Dermis blood vessel endothelial cell (primary cell): Measurements from ENCODE around the gene ADAMTS2. TPM values are rescaled to one million over a fixed set of nuclear protein-coding genes. Genes with fewer than 3 reads are reported as not detected.
"Not testable (repeated sequence)": the region's sequence is repeated elsewhere in the genome, so short reads cannot be mapped to it uniquely, and the experiment has no call there.

Experiments
- DNase-seq: peaks from one replicate; pipeline ENCODE4 v3.0.0; 2010
- total RNA-seq: library from RNA; depleted of rRNA; stranded (reverse); fragments of >200 nt; gene quantifications from 2 replicates; pipeline ENCODE4 v1.2.3, GENCODE V29; 2014

Gene ADAMTS2
- total RNA-seq, 1 donor from 2014 or later, result 2.4 TPM

DNA sequence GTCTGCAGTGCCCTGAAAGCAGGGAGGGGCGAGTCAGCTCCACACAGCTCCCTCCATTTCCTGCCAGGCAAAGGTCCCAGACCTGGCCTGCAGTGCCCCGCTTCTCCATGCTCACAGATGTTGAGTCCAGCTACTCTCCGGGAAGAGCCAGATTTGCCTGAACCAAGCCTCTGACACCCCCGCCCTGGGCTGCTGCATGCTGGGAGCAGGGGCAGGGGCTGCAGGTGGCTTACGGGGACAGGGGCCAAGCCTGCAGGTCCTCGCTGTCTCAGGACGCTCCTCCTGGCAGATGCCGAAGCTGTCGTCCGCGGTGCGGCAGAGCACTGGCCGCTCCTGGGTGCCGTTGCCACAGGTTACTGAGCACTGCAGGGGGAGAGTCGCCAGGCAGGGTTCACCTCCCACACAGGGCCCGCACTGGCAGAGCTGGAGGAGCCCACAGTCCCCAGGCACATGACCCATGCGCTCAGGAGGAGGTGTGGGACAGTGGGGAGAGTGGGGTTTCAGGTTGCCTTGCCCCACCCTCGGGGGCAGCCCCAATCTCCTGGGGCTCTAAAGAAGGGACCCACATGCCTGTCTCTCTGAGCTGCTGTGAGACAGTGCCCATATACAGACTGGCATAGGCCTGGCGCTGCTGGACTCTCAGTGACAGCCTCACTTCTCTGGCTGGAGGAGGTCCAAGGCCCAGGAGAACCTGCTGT is 222.7 kb downstream of the ADAMTS2 start:
- DNase-seq, result no peak

DNA sequence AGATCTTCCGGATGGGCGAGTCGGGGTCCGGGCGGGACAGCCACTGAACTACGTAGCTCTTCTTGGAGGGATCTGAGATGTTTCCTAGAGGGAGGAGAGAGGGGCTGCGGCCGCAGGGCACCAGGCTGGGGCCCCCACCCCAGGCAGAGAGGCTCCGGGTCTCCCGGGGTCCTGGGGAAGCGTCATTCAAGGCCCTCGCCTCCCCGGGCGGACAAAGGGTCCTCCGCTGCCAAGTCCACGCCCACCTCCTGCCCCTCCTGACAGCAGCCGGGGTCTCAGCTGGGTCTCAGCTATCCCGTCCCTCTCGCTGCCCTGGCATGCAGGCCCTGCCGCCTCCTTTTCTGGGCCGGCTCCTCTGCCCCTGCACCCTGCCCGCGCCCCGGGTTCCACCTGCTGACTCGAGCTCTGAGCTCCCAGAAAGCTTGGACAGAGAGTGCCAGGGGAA is 223.6 kb downstream of the ADAMTS2 start:
- DNase-seq, result no peak

DNA sequence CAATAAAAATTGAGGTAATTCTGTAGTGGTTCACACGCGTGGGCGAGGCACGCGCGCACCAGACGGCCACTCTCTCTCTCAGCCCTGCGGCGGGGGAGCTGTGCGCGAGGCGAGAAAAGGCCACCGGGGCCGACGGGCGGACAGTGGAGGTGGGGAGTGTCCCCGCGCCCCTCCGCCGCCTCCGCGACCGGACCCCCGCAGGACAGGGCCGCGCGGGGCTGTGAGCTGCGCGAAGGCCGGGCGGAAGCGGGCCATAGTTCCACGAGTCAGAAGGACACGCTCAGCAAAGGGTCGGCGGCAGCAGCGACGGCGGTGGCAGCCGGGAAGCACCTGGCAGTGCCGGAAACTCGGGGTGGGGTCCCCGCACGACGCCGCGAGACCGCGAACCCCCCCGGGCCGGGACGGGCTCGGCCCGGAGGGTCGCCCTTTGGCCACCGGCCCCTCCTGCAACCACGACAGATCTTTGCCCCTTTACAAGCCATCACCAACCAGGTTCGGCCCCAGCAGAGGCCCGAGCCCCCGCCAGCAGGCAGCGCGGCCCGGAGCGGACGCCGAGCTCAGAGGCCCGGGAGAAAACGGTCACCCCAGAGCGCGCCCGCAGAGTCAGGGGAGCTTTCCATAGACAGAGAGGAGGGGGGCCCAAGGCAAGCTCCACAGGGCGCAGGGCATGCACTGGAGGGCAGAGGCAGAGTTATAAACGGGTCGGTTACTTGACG is 224.2 kb downstream of the ADAMTS2 start:
- no peak for DNase-seq

DNA sequence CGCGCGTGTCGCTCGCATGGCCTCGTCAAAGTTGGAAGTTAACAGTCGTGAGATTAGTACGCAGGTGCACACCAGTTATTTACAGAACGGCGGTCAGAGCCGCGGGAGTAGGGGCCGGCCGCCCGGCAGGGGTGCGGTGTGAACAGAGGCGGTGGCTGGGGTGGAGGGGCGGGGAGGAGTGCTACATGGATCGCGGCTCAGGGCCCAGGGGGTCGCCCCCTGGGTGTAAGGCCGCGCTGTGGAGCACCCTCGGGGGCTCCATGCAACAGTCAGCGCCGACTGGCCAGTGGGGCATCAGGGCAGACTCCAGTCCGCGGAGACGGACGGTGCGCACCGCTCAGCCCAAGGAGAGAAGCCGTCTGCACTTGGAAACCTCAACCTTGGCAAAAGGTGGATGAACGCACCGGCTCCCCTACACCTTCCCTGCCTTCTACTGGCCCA is 224.8 kb downstream of the ADAMTS2 start:
- DNase-seq, result no peak

DNA sequence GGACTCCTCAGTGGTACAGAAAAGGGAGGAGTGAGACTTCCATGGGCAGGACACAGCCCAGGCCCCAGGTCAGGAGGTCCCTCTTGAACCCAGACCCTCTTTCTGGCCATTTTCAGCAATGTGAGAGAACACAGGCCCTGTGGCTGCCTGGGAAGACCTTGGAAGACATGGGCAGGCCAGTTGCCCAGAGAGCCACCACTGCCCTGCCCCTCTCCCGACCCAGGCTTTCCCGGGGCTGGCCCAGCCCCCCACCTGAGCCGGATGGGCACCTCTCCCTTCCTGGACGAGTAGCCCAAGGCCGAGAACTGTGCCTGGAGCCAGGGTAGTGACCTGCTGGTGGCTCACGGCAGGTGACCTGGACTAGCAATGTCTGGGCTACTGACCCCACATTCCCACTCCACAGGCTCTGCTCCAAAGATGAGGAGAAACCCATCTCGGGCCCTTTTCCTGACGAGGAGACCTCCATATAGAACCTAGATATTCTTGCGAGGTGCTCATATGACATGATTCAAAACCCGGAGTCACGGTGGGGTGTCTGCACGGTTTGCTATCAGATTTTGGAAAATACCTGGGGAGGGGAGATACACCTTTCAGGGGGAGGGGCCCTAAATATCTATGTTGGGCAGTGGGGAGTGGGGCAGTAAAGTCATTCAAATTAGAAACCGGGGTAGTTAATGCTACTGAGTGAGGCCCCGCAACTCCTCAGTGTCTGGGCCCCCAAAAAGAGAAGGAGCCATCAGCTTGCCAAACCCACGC is 225.7 kb downstream of the ADAMTS2 start:
- DNase-seq, result no peak

DNA sequence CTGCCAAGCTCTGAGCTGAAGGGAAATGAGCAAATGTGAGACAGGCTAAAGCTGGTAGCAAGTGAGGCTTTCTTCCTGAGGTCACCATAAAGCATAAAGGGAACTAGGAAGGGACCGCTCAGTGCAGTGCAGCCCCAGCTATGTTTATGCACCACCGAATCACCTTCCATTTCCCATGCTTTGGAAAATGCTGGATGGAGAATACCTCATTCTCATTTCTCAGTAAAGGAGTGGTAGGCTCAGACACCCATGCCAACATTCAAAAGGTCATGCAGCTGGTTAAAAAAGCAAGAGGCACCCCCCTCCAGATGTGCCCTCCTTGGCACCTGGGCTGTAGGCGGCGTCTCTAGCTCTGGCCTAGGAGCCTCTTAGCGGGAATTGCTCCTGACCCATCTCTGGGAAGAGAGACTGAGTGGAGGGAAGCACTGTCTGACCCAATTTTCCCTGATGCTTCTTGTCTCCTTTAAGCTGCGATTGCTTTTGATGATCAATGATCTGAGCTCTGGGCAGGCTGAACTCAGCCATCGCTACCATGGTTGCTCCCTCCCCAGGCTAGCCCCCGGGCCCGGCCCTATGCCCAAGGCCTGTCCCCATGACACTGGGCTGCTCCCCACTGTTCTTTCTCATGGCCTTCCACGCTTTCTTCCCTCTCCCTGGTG is 226.4 kb downstream of the ADAMTS2 start:
- no peak for DNase-seq

DNA sequence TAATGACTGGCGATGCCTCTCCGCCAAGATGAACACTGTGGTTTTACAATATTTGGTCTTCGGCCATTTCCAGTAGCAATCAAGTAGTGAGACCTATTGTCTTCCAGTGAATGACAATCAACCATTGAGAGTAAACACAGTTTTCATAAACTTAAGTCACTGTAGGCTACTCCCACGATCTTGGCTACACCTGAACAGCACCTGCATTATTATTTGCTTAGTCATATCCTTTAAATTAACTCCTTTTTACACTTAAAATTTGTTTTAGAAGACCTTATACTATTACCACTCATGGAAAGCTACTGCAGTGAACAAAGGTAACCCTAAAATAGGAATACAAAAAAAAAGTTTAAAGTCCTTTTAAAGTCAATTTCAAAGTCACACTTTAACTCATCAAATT is 226.9 kb downstream of the ADAMTS2 start:
- no peak for DNase-seq

DNA sequence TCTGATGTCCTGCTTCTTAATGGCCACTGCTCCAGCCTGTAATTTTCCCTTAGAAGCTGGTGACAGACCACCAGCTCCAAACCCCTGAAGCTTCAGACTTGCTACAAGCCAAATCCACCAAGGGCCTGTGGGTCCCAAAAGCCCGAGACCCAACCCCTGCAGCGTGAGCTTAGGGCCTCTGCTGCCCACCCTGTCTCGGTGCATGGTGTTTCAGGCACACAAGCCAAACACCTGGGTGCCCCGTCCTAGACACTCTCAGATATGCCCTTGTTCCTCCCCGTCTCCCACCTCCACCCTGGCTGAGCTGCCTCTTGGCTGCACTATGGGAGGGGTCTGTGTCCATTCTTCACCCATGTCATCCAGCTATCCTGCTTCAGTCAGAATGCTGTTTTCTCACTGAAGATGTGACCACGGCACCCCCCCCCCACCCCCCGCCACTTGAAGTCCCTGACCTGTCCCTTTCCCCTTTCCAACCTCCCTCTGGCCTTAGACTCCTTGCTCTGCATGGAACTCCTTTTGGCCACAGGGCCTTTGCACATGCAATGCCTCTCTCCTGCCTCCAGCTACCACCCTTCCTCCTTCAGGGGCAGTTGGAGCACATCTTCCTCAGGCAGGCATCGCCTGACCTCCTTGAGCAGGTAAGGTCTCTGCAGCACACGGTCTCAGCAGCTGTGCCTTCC is 229.3 kb downstream of the ADAMTS2 start:
- no peak for DNase-seq

DNA sequence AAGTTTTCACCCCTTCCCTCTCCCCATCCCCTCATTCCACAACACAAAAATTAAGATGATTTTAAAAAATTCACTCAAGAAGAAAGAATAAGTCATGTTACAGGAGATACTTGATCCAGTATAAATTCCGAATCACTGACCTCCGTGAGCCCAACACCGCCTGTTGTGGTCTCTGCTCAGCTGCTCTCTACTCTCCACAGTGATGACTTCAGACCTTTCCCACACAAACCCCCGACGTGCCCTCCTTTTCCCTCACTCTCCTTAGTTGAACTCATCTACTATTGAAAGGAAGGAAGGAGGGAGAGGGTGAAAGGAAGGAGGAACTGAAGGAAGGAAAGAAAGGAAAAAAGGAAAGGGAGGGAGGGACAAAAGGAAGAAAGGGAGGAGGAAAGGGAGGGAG is 230.0 kb downstream of the ADAMTS2 start:
- no peak for DNase-seq

DNA sequence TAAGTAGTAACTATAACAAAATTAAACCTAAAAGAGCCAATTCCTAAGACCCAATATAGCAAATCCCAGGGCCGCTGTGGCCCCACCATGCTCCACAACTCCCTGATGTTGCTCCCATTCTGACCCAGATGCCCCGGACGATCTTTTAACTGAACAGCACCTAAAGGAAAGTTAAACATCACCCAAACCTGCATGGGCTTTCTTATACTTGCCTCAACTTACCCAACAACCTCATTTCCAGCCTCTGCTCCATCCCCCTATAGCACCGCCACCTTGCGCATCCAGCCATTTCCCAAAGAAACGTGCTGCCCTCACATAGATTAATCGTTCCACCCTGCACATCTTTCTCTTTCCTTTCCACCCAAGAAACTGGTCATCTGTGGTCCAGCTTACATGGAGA is 230.5 kb downstream of the ADAMTS2 start:
- no peak for DNase-seq

DNA sequence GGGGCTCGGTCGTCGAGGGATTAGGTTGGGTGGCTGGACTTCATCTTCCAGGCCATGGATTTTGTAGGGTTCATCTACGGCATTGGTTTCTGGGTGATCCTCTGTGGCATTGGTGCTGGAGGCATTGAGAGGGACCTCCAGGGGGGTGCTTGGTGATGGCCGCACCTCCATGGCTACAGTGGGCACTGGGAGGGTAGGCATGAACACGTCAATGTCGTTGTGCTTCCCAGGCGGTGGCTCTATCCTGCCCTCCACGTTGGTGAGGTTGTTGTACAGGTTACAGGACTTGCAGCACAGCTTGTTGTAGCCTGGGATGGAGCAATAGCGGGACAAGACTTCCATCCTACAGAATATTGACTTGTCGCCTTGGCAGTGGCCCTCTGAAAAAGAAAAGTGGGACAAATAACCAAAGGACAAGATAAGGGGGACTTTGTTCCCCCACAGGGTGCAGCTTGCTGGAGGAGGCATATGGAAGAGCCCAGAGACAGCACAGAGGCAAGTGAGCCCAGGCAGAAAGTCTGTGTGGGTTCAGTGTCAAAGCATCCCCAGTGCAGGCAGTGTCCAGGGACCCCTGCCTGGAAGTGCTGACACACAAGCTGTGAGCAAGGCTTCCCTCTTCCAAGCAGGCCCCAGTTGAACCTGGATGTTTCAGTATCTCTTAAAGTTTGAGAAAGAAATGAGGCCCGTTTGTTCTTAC is 231.2 kb downstream of the ADAMTS2 start:
- no peak for DNase-seq

DNA sequence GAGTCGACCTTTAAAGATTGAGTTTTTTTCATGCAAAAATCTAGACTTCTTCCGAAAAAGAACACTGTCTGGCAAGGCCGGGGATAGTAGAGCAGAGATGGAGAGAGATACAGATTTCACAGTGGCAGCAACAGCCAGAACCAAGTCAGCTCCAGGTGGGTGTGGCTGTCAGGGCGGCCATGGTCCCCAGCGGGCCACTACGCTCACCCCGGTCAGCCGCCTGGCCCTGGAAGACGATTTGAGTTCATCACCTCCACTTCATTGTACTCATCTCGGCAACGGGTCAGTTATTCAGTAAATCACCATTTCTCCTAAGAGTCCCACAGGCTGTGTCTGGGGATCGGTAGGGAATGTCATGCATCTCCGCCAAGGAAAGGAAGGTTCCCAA is 232.1 kb downstream of the ADAMTS2 start:
- no peak for DNase-seq

DNA sequence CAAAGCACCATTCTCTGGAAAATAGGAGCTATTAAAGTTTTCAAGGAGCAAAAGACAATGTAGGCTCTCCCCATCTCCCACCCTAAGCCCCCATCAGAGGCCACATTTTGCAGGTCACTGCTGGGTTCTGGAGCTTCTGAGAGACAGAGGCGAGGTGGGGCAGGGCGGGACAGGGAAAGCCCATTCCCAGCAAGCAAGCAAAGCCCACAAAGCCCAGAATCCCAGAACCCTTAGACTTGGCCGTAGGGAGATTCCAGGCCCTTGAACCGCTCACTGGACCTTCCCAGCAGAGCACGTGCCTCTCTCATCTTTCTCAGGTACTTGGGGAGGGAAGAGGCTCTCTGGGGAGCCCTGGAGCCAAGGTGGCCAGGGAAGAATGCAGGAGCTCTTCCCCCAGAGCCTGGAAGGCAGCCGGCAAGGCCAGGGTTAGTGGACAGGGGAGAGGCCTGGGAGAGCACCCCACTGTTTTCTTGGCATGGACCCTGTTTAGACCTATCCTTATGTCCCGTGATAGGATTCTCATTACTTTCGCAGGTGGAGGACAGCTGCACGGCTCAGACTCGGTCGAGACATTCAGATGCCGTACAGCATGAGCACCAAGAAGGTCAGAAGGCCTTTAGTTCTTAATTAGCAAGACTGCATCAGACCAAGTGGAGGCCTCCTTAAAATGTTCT is 232.7 kb downstream of the ADAMTS2 start:
- no peak for DNase-seq

DNA sequence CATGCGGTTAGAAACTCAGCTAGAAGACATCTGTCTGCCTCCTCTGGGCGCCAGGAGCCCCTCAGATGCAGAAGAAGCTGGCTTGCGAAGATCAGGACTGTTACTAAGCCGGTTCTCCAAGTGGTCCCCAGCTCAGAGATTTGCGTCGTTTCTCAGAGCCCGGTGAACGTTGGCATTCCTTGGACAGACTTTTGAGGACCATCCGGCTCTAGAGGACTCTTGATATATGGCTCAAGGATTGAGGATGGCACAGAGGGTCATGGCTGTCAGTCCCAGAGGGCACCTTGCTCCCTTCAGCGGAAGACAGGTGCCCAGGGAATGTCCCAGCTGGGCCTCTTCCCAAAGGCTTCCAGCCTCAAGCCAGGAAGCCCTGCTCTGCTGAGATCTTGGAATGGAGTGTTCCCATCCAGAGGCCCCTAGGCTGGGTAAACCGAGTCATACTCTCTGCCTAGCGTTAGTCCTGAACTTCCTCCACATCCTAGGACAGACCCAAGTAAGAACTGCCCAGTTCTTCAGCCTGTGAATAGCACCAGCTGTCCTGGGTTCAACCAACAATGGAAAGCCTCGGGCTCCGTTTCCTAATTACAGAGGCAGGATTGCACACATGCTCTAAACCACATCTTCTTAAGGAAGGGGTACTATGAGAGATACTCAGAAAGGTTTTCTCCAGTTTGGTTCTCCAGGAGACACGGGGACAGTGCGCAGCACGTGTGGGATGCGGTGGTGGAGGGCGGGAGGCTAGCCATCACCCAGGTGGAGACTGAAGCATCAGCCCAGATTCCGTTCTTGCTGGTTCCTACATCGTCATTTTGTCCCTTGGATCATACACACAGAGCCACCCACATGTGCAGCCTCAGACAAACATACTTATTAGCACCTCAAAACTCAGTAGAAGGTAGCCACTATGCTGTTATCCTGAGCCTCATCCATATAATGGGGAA is 233.7 kb downstream of the ADAMTS2 start:
- DNase-seq, result no peak

DNA sequence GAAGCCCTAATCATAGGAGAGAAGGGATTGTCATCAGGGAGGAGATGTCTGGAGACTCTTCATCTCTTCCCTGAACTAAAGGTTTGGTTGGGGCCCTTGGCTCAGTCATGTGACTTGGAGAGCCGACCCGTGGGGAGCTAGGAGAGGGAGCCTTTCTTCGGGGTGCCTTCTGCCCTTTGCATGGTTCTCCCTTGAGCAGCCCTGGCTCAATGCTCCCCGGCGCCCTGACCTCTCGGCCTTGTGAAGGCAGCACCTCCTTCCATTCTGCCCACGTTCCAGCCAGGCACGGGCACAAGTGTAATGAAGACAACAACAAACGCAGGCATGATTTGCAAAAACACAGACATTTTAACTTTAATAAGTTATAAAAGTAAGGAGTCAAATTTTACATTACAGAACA is 234.7 kb downstream of the ADAMTS2 start:
- DNase-seq, result no peak

DNA sequence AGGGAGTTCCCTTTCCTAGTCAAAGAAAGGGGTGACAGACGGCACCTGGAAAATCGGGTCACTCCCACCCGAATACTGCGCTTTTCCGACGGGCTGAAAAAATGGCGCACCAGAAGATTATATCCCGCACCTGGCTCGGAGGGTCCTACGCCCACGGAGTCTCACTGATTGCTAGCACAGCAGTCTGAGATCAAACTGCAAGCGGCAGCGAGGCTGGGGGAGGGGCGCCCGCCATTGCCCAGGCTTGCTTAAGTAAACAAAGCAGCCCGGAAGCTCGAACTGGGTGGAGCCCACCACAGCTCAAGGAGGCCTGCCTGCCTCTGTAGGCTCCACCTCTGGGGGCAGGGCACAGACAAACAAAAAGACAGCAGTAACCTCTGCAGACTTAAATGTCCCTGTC is 244.0 kb downstream of the ADAMTS2 start:
- DNase-seq, result not testable (repeated sequence)

DNA sequence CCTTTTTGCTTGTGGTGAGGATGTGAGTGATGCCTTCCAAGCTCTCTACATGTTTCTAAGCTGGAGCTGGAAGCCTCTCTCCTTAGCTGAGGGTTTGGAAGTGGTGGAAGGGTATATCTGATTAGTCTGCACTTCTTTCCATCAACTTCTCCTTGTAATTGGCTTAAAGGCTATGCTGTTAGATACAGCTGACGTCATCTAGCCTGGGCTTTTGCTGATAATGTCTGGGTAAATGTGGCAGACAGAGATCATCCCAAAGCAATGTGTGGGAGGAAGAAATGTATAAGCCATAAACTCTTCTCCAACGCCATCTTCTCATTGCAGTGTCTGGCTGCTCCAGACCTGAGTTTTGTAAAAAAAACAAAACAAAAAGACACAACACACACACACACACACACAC is 255.8 kb downstream of the ADAMTS2 start:
- no peak for DNase-seq

DNA sequence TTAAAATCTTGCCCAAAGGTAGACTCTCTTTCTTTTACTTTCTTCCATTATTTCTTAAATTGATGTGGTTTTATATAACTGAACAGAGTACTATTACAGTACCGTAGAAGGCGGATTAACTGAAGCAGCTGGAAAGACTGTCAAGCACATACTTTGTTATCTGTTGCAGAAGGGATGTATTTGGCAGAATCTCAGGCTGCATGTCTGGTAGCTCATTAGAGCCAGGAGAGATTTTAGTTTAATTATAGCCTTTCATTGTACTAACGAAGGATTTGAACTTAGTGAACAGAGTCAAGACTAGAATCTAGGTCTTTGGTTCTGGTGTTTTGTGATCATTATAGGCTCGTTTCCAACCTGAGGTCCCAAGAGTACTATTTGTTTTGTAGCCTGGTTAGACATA is 264.5 kb downstream of the ADAMTS2 start:
- DNase-seq, result no peak

DNA sequence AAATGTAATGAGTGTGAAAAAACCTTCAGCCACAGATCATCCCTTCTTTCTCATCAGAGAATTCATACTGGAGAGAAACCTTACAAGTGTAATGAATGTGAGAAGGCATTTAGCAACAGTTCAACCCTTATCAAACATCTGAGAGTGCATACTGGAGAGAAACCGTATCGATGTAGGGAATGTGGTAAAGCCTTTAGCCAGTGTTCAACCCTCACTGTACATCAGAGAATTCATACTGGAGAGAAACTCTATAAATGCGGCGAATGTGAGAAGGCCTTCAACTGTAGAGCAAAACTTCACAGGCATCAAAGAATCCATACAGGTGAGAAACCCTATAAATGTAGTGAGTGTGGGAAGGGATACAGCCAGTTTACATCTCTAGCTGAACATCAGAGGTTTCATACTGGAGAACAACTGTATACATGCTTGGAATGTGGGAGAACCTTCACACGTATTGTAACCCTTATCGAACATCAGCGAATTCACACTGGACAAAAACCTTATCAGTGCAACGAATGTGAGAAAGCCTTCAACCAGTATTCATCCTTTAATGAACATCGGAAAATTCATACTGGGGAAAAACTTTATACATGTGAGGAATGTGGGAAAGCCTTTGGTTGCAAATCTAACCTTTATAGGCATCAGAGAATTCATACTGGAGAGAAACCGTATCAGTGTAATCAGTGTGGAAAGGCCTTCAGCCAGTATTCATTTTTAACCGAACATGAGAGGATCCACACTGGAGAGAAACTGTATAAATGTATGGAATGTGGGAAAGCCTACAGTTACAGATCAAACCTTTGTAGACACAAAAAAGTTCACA is 265.9 kb downstream of the ADAMTS2 start:
- no peak for DNase-seq
